GM13977 (cell line): ENCODE measurements around the gene DIAPH2.

Experiments used
- DNase-seq: peaks from one replicate; pipeline ENCODE4 v3.0.0; 2012; ENCODE audit warnings: low spot score
- CTCF ChIP-seq: IDR thresholded peaks from 2 replicates; pipeline ENCODE4 v1.5.1; 2012; ENCODE audit warnings: mild to moderate bottlenecking, control low read depth; ENCODE audit not compliant: insufficient read depth; ENCODE audit errors: extremely low read depth, missing control alignments
- in situ Hi-C: fragments of 300-500 bp; cut with MboI; formaldehyde crosslinking; loops from one replicate; pipeline ENCODE4 v1.12.0; 2022; ENCODE audit warnings: low sequenced_read_pairs, low pct_unique_long_range_greater_than_20kb, mixed read lengths, inconsistent platforms; ENCODE audit not compliant: unreplicated experiment

DIAPH2 gene

DNA sequence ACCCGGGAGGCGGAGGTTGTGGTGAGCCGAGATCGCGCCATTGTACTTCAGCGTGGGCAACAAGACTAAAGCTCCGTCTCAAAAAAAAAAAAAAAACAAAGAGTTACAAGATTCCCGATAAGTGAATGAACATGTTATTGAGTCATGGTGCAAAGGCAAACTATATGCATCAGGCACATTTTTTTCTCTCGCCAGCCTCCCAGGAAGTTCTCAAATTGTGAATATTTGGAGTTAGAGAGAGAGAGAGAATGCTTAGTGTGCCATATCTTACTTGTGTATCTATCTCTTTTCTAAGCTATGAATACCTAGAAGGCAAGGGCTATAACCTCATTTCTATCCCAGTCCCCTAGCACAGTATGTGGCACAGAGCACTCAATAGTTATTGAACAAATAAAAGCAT lies 599.9 kb downstream of the DIAPH2 start:
- TF ChIP-seq CTCF: no peak
- in situ Hi-C loops: no loop called here
- DNase-seq: no peak

DNA sequence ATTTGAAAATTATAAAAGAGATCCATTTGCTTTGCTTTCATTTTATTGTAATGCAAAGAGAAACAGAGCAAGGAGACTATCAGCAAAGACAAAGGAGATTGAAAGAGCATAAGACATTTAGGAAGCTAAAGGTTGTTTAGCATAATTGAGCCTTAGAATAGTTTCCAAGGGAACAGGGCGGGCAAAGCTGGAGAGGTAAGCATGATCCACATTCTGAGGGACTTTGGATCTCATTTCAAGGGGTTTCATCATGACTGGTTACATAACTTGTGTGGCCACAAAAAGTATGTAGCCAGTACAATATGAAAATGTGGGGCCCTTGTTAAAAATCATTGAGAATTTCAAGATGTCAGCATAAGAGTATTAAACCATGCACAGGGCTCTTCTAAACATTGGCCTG lies 605.6 kb downstream of the DIAPH2 start:
- no peak for DNase-seq
- TF ChIP-seq CTCF: no peak
- in situ Hi-C loops: no loop called here

- in situ Hi-C loops: no loop called here
- TF ChIP-seq CTCF: no peak
- DNase-seq: no peak
Observed at GRCh38 chrX:97294041-97294440, 609.4 kb downstream of the DIAPH2 start.

DNA sequence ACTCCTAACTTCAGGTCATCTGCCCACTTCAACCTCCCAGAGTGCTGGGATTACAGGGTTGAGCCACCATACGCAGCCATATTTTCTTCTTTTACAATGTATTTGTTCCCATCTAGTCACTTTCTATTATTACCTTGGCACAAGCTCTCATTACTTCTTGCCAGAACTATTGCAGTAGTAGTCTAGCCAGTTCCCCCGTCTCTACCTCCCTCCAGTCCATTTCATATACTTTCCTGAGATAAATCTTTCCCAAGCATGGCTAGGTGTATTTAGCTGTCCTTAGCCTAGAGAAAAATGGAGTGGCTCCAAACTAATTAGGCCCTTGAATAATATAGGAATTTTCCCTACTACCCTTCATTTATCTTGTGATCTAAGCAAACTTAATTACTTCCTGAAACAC lies 611.3 kb downstream of the DIAPH2 start:
- DNase-seq: no peak
- in situ Hi-C loops: no loop called here
- TF ChIP-seq CTCF: no peak

DNA sequence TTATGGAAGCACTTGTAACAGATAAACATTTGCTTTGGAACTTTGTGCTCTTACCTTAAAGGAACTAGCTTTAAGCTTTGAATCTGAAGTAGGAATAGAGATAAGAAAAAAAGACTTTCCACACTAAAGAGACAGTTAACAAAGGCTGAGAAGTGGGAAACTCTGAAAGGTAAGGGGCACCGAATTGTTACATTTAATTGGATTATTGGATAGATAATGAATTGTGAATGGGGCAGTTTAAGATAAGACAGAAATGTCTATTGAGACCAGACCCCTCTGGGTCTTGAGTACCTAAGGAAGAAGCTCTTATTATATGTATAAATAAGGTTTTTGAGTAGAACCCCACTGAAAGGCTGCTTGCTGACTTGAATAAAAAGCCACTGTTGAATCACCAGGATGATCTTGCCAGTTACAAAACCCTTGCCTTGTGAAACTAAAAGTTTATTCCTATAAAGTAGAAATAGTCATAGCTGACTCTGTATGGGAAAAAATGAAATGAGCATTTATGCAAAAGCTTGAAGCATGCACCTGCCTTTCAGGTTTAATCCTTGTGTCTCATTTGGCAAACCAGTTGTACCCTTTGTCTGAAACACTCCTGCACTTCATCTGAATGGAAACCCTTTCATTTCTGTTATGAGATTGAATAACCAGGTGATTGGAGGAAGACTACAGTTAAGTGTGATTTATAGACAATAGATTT lies 622.3 kb downstream of the DIAPH2 start:
- in situ Hi-C loops: no loop called here
- TF ChIP-seq CTCF: no peak
- DNase-seq: no peak

DNA sequence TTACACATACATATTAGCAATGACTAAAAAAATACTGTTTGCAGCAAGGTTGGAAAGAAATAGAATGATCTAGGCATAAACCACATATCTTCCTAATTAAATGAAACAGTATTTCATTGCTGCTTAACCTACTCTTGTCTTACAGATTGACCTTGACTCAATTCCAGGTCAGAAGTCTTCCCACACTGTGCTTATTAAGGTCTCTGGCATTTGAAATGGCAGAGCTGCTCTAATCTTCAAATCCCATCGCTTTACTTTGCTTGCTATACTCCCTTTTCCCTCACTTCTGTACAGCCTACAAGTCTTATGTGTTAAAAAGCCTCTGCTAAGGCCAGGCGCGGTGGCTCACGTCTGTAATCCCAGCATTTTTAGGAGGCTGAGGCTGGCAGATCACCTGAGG lies 623.5 kb downstream of the DIAPH2 start:
- TF ChIP-seq CTCF: no peak
- no peak for DNase-seq
- in situ Hi-C loops: no loop called here
